Motor neuron (in vitro differentiated cells): Measurements from ENCODE around the gene GARRE1. TPM values are rescaled to one million over a fixed set of nuclear protein-coding genes. Genes with fewer than 3 reads are reported as not detected.
"Not testable (repeated sequence)": the region's sequence is repeated elsewhere in the genome, so short reads cannot be mapped to it uniquely, and the experiment has no call there.

Experiments used
- ATAC-seq, 8 experiments: fragments of 200-7000 bp; cut with Tn5 transposase; replicated peaks in 6 of 8; 2 replicates each; pipeline ENCODE4 v1.8.0; 2021; ENCODE audit warnings: mild to moderate bottlenecking in 8 of 8, moderate library complexity in 8 of 8
- H3K27ac ChIP-seq, 2 donors: fragments of 250-450 bp; sonication (Bioruptor Pico); 2 replicates each; pipeline ENCODE4 v1.9.0; 2021; ENCODE audit warnings: antibody characterized with exemption in 2 of 2, mild to moderate bottlenecking in 2 of 2, moderate library complexity in 1 of 2
- H3K4me1 ChIP-seq, 2 donors: fragments of 250-450 bp; sonication (Bioruptor Pico); replicated peaks in 1 of 2; 2 replicates each; pipeline ENCODE4 v1.6.1; 2021; ENCODE audit warnings: antibody characterized with exemption in 2 of 2, mild to moderate bottlenecking in 2 of 2, moderate library complexity in 1 of 2
- H3K4me3 ChIP-seq, 5 donors: fragments of 250-450 bp; sonication (Bioruptor Pico); 2 replicates each; pipeline ENCODE4 v1.9.0; 2021; ENCODE audit warnings: antibody characterized with exemption in 5 of 5, mild to moderate bottlenecking in 5 of 5, moderate library complexity in 4 of 5
- whole genome bisulfite sequencing, 10 experiments: fragments of 450-650 bp; shearing (Covaris generic); methylation state at CpG; one replicate each; pipeline ENCODE4 v1.0.0; 2022; 5-methylcytosine and 5-hydroxymethylcytosine counted together
- in situ Hi-C, 9 experiments: fragments of 400-800 bp; cut with MboI; loops; one replicate each; pipeline ENCODE4 v1.15.0; 2021; ENCODE audit warnings: low sequenced_read_pairs in 9 of 9, low pct_unique_long_range_greater_than_20kb in 2 of 9; ENCODE audit not compliant: unreplicated experiment in 9 of 9
- total RNA-seq, 8 experiments: library from RNA; unstranded; fragments of 300-600 nt; gene quantifications; 2 replicates each; pipeline versions ENCODE4 v1.2.3 to v1.2.4, GENCODE V29; 2022

Gene GARRE1
- total RNA-seq, 8 experiments from 2014 or later: 5.9 to 23.2 (median 16.3) TPM

- in situ Hi-C loops: loop anchor here in 1 of 9 experiments (25.0 kb wide), 1 partner anchor 101 kb away; no protein-coding TSS in a partner anchor
- ATAC-seq: peak in 2 of 8 experiments; percentile 39 to 70
- Histone ChIP-seq H3K27ac (no peak overlapping the region), H3K4me3 (no peak overlapping the region), H3K4me1 (no peaks in the 10 kb centered on the region)
- WGBS, 10 experiments: 26 to 95% (median 82%) methylated on average over 6 to 13 of the region's 18 CpGs; no CpG with 5 or more reads in 2 of the 10 experiments
Measured at GRCh38 chr19:34236035-34236987, 18.0 kb upstream of the GARRE1 start.

GRCh38 chr19:34237283-34237682 lies 17.1 kb upstream of the GARRE1 start:
- ATAC-seq: no peak
- WGBS, 10 experiments: 20 to 100% (median 75%) methylated on average over 1 to 3 of the region's 3 CpGs
- Histone ChIP-seq H3K4me1 (no peaks in the 10 kb centered on the region), H3K27ac (no peak overlapping the region), H3K4me3 (no peak overlapping the region)
- in situ Hi-C loops: loop anchor here in 1 of 9 experiments (25.0 kb wide), 1 partner anchor 100 kb away; no protein-coding TSS in a partner anchor

GRCh38 chr19:34237939-34238338 lies 16.4 kb upstream of the GARRE1 start:
- ATAC-seq: no peak
- H3K4me1 ChIP-seq: no peaks in the 10 kb centered on the region
- H3K4me3 ChIP-seq: no peak overlapping the region
- no peak overlapping the region for H3K27ac ChIP-seq
- WGBS, 10 experiments: 92 to 100% (median 94%) methylated on average over 2 to 4 of the region's 4 CpGs; no CpG with 5 or more reads in 6 of the 10 experiments
- in situ Hi-C loops: loop anchor here in 1 of 9 experiments (25.0 kb wide), 1 partner anchor 99 kb away; no protein-coding TSS in a partner anchor

GRCh38 chr19:34241513-34242337 lies 12.6 kb upstream of the GARRE1 start:
- in situ Hi-C loops: loop anchor here in 1 of 9 experiments (25.0 kb wide), 1 partner anchor 96 kb away; no protein-coding TSS in a partner anchor
- 63 to 100% (median 87%) methylated on average over 3 to 10 of the region's 13 CpGs for WGBS, 10 experiments

GRCh38 chr19:34243138-34243875 lies 11.0 kb upstream of the GARRE1 start:
- H3K4me1 ChIP-seq, H3K4me3 ChIP-seq: not testable (repeated sequence)
- in situ Hi-C loops: loop anchor here in 1 of 9 experiments (25.0 kb wide), 1 partner anchor 94 kb away; no protein-coding TSS in a partner anchor
- peak; percentile 40 to 100 (median 100) for ATAC-seq
- WGBS, 10 experiments: 75 to 100% (median 96%) methylated on average over 1 to 7 of the region's 10 CpGs; no CpG with 5 or more reads in 2 of the 10 experiments
- peak overlapping the region in 1 of 2 donors; percentile 44 for H3K27ac ChIP-seq

More at GRCh38 chr19:34241513-34242337, 12.6 kb upstream of the GARRE1 start:
- no peak for ATAC-seq
- Histone ChIP-seq H3K4me1 (no peaks in the 10 kb centered on the region), H3K27ac (no peak overlapping the region), H3K4me3 (no peak overlapping the region)

GRCh38 chr19:34243876-34244578 lies 10.3 kb upstream of the GARRE1 start:
- 79 to 100% (median 87%) methylated on average over 1 to 12 of the region's 17 CpGs; no CpG with 5 or more reads in 2 of the 10 experiments for WGBS, 10 experiments
- peak overlapping the region in 1 of 2 donors; percentile 44 for H3K27ac ChIP-seq
- H3K4me3 ChIP-seq: no peak overlapping the region
- peak in 1 of 8 experiments; percentile 13 for ATAC-seq
- in situ Hi-C loops: loop anchor here in 1 of 9 experiments (25.0 kb wide), 1 partner anchor 93 kb away; no protein-coding TSS in a partner anchor
- no peaks in the 10 kb centered on the region for H3K4me1 ChIP-seq

- H3K4me3 ChIP-seq: no peak overlapping the region
- peak in 2 of 8 experiments; percentile 45 to 67 for ATAC-seq
- in situ Hi-C loops: loop anchor here in 1 of 9 experiments (25.0 kb wide), 1 partner anchor 93 kb away; no protein-coding TSS in a partner anchor
- WGBS, 10 experiments: 56 to 92% (median 80%) methylated on average over 2 to 9 of the region's 13 CpGs; no CpG with 5 or more reads in 4 of the 10 experiments
- H3K4me1 ChIP-seq: no peaks in the 10 kb centered on the region
- no peak overlapping the region for H3K27ac ChIP-seq
Measured at GRCh38 chr19:34244611-34245299, 9.6 kb upstream of the GARRE1 start.

GRCh38 chr19:34246340-34246739 lies 8.0 kb upstream of the GARRE1 start:
- H3K27ac ChIP-seq: no peak overlapping the region
- WGBS, 10 experiments: 36 to 100% (median 61%) methylated on average over 1 to 4 of the region's 4 CpGs
- in situ Hi-C loops: loop anchor here in 1 of 9 experiments (25.0 kb wide), 1 partner anchor 91 kb away; no protein-coding TSS in a partner anchor

GRCh38 chr19:34248941-34249340 lies 5.4 kb upstream of the GARRE1 start:
- in situ Hi-C loops: loop anchor here in 1 of 9 experiments (25.0 kb wide), 1 partner anchor 88 kb away; no protein-coding TSS in a partner anchor
- WGBS, 10 experiments: 63 to 94% (median 86%) methylated on average over 2 to 3 of the region's 4 CpGs; no CpG with 5 or more reads in 7 of the 10 experiments

More at GRCh38 chr19:34246340-34246739, 8.0 kb upstream of the GARRE1 start:
- no peak overlapping the region for H3K4me3 ChIP-seq
- H3K4me1 ChIP-seq: no peaks in the 10 kb centered on the region
- no peak for ATAC-seq

GRCh38 chr19:34253167-34253566 lies 1.2 kb upstream of the GARRE1 start:
- in situ Hi-C loops, ATAC-seq, H3K27ac ChIP-seq, H3K4me3 ChIP-seq, H3K4me1 ChIP-seq: not testable (repeated sequence)
- WGBS, 10 experiments: 75 to 100% (median 99%) methylated on average over 1 to 12 of the region's 14 CpGs; no CpG with 5 or more reads in 2 of the 10 experiments

More at GRCh38 chr19:34248941-34249340, 5.4 kb upstream of the GARRE1 start:
- Histone ChIP-seq H3K4me3 (no peak overlapping the region), H3K4me1 (no peaks in the 10 kb centered on the region), H3K27ac (no peak overlapping the region)
- no peak for ATAC-seq

GRCh38 chr19:34253681-34254045 lies 691 bp upstream of the GARRE1 start:
- H3K27ac ChIP-seq: peak overlapping the region in 1 of 2 donors; percentile 88
- in situ Hi-C loops, ATAC-seq, H3K4me1 ChIP-seq: not testable (repeated sequence)
- 0 to 98% (median 78%) methylated on average over 1 to 17 of the region's 17 CpGs; no CpG with 5 or more reads in 1 of the 10 experiments for WGBS, 10 experiments
- H3K4me3 ChIP-seq: peak overlapping the region; percentile 81 to 99 (median 98)
